Measurements from ENCODE around the gene SIAH1.
"Not testable (repeated sequence)": the region's sequence is repeated elsewhere in the genome, so short reads cannot be mapped to it uniquely, and the experiment has no call there.

SIAH1 gene, protein sequence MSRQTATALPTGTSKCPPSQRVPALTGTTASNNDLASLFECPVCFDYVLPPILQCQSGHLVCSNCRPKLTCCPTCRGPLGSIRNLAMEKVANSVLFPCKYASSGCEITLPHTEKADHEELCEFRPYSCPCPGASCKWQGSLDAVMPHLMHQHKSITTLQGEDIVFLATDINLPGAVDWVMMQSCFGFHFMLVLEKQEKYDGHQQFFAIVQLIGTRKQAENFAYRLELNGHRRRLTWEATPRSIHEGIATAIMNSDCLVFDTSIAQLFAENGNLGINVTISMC

GRCh38 chr16:48385253-48386150, at the start of gene SIAH1:
Gene SIAH1 (minus strand): TSS chr16:48385413. CDS start chr16:48362428, 22,985 bp downstream.
- no peaks in the 10 kb centered on the region for H3K9me3 ChIP-seq (ENCODE audit: control insufficient read depth, insufficient read depth, low read length)

DNA sequence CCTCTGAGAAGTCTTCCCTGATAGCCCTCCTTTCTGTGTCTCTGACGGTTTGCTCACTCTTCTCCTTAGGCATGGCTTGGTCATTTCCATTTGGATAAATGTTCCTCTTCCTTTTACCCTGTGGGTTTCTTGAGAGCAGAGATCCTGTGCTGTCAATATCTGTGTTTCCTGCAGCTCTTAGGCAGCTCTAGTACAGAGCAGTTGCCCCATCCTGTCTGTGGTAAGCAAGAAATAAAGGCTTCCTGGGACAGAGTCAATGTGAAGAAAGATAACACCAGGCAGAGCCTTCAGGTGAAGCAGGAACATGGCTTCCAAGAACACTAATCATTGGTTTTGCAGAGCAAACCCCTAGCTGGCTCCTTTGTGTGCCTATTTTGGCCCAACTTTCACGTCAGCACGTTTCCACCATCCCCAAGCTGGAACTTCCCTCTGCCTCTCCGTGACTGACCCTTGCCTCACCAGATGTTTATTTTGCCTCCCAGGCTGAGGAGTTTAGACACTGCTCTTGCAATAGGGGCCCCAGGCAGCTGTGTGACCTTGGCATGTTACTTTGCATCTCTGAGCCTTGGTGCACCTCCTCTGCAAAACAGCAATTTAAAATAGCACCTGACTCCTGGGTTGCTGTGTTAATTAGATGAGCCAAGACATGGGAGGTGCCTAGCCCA, 49.6 kb upstream of the SIAH1 start:
- Histone ChIP-seq H3K4me1 (ENCODE audit: insufficient read depth, low read length) (peaks cover 4% of the 10 kb centered on the region; the same call in 1 of the 2 replicates), H3K9ac (ENCODE audit: low read depth, low read length) (no peak overlapping the region), H3K9me3 (ENCODE audit: control insufficient read depth, insufficient read depth, low read length) (no peaks in the 10 kb centered on the region), H3K36me3 (ENCODE audit: insufficient read depth, low read length) (no peaks in the 10 kb centered on the region)

More at GRCh38 chr16:48385253-48386150, at the start of gene SIAH1:
- no peaks in the 10 kb centered on the region for H3K36me3 ChIP-seq (ENCODE audit: insufficient read depth, low read length)
- H3K4me1 ChIP-seq (ENCODE audit: insufficient read depth, low read length): peaks cover 7% of the 10 kb centered on the region; the same call in 1 of the 2 replicates
- peak within 1 kb of the TSS; percentile 86 for H3K9ac ChIP-seq (ENCODE audit: low read depth, low read length)

DNA sequence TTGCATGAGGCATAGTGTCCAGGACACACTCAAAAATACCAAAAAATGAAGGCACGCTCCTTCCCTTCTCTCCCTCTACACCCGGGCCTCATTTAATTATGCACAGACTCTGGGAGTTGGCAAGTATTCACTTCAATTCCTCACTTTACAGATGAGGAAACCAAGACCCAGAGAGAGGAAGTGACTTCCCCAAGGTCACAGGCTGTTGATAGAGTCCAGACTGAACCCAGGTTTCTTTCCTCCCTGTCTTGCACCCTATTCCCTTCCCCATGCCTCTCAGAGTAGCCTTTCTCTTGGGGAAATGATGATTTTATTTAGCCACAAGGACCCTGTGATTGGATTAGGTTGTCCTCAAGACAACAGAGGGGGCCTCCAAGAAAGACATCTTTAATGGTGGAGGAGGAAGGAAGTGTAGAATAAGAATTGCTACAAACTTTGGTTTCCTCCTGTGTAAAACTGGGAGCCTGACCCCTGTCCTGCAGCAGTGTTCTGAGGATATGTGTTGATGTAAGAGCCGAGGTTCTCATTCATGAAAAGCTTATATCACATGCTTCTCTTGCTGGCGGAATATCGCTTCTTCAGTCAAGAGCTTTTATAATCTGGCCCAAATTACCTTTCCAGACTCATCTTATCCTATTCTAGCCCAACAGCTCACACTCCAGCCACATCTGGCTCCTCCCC, 48.8 kb upstream of the SIAH1 start:
- H3K9ac ChIP-seq (ENCODE audit: low read depth, low read length): no peak overlapping the region
- H3K36me3 ChIP-seq (ENCODE audit: insufficient read depth, low read length): no peaks in the 10 kb centered on the region
- H3K4me1 ChIP-seq (ENCODE audit: insufficient read depth, low read length): peaks cover 4% of the 10 kb centered on the region; the same call in 1 of the 2 replicates
- no peaks in the 10 kb centered on the region for H3K9me3 ChIP-seq (ENCODE audit: control insufficient read depth, insufficient read depth, low read length)

DNA sequence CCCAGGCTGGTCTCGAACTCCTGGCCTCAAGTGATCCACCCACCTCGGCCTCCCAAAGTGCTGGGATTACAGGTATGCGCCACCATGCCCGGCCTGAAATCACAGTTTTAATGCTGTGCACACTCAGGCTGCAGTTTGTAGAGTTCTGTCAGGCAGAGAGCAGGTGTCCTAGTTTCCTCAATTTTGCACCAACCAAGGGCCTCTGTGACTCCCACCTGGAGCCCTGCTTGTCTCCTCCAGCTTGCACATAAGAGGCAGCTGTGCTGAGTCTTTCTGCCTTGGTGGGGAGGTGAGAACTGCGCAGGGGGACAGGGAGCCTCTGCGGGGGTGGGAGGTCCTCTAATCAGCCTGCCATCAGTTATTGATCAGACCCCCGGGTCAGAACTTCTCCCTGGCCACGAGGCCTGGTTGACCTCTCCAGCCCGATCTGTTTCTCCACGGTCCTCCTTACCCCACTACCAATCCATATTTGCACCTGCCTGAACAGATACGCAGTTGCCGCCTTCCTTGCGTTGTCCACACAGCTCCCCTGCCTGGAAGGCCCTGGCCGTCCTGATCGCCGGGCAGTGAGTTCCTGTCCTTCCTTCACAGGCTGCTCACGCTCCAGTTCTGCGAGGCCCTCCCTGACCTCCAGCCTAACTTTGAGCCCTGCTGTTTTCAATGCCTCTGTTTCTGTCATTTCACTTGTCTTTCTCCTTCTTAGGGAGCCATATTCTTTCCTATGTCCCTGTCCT, 48.1 kb upstream of the SIAH1 start:
- Histone ChIP-seq H3K4me1 (ENCODE audit: insufficient read depth, low read length) (peaks cover 4% of the 10 kb centered on the region; the same call in 1 of the 2 replicates), H3K9me3 (ENCODE audit: control insufficient read depth, insufficient read depth, low read length) (no peaks in the 10 kb centered on the region), H3K36me3 (ENCODE audit: insufficient read depth, low read length) (no peaks in the 10 kb centered on the region), H3K9ac (ENCODE audit: low read depth, low read length) (no peak overlapping the region)

DNA sequence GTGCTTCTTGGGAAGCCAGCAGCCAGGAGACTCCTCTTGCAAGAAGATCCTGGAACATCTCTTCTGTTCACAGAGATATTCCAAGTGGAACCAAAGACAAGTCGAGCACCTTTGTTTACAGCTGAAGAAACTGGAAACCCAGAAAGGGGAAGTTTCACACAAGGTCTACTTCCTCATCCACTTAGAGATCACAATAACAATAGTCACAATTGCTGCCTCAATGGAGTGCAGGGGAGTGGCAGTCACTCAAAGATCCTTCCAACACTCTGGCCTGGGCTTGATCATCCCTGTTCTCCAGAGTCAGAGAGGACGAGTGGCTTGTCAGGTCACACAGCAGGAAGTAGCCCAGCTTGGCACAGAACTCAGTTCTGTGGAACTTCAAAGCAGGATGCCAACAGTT, 46.9 kb upstream of the SIAH1 start:
- Histone ChIP-seq H3K9me3 (ENCODE audit: control insufficient read depth, insufficient read depth, low read length) (no peaks in the 10 kb centered on the region), H3K9ac (ENCODE audit: low read depth, low read length) (no peak overlapping the region), H3K36me3 (ENCODE audit: insufficient read depth, low read length) (no peaks in the 10 kb centered on the region), H3K4me1 (ENCODE audit: insufficient read depth, low read length) (peaks cover 4% of the 10 kb centered on the region; the same call in 1 of the 2 replicates)

DNA sequence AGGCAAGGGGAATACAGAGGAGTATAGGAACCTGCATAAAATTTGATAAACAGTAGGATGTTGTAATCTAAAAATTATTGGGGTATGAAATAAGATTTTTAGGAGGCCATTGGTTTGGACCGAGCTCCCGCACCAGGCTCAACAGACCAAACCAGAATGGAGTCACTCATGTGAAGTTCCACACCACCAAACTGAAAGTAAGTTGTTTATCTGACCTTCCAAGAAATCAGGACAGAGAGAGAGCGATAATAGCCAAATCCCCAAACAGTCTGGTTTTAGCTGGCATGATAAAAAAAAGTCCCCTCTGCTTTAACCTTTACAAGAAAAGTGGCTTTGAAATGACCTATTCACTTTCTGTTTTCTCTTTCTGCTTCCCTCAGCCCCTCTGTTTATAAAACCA, 45.7 kb upstream of the SIAH1 start:
- Histone ChIP-seq H3K9ac (ENCODE audit: low read depth, low read length) (no peak overlapping the region), H3K4me1 (ENCODE audit: insufficient read depth, low read length) (peaks cover 4% of the 10 kb centered on the region; the same call in 1 of the 2 replicates), H3K9me3 (ENCODE audit: control insufficient read depth, insufficient read depth, low read length) (no peaks in the 10 kb centered on the region), H3K36me3 (ENCODE audit: insufficient read depth, low read length) (no peaks in the 10 kb centered on the region)

DNA sequence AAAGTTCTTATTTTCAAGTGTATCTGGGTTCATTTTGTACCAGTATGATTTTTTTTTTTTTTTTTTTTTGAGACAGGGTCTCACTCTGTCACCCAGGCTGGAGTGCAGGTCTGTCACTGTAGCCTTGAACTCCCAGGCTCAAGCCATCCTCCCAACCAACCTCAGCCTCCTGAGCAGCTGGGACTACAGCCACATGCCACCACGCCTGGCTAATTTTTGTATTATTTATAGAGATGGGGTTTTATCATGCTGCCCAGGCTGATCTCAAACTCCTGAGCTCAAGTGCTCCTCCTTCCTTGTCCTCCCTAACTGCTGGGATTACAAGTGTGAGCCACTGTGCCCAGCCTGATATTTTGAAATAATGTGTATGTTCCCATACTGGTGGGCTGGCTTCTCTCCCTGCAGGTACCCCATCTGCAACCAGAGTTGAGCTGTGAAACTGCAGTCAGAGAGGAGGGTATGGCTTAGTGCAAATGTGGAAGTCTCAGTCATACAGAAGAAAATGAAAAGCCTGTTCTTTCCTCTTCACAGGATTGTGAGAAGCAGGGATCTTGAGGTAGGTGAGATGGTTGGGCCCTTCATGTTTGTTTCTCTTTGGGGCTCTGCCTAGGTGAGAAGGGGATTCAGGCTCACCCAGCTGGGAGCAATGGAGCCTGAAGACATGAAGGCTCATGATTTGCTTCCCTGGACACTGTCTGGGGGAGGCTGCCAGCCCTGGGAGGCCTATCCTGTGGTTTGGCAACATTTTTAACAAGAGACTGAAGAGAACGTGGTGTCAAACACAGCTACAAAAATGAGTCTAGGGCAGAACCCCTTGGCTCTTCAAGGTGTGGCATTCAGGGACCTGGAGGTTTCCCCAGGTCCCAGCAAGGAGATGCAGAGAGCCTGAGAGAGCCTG, 41.3 kb upstream of the SIAH1 start:
- no peaks in the 10 kb centered on the region for H3K36me3 ChIP-seq (ENCODE audit: insufficient read depth, low read length)
- no peak overlapping the region for H3K9ac ChIP-seq (ENCODE audit: low read depth, low read length)
- H3K9me3 ChIP-seq (ENCODE audit: control insufficient read depth, insufficient read depth, low read length): no peaks in the 10 kb centered on the region
- no peaks in the 10 kb centered on the region for H3K4me1 ChIP-seq (ENCODE audit: insufficient read depth, low read length)

DNA sequence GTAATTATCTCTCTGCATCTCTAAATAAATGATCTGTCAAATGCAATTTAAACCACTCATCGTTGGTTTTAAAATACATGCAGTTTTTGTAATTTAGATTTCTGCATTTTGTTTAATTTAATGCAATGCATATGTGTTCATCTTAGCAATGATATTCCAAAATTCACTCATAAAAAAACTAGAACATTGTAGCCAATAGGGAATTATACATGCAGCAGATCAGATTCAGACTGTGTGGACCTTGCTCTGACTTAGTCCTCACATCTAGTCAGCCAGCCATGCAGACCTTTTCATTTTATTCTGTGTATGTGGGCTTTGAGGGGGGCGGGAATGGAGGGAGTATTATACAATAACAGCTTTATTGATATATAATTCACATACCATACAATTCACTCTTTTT, 37.3 kb upstream of the SIAH1 start:
- H3K9me3 ChIP-seq (ENCODE audit: control insufficient read depth, insufficient read depth, low read length): peaks cover 5% of the 10 kb centered on the region; the same call in 1 of the 2 replicates
- no peaks in the 10 kb centered on the region for H3K36me3 ChIP-seq (ENCODE audit: insufficient read depth, low read length)
- H3K4me1 ChIP-seq (ENCODE audit: insufficient read depth, low read length): no peaks in the 10 kb centered on the region
- no peak overlapping the region for H3K9ac ChIP-seq (ENCODE audit: low read depth, low read length)

GRCh38 chr16:48421741-48422140, 36.5 kb upstream of the SIAH1 start:
- no peaks in the 10 kb centered on the region for H3K36me3 ChIP-seq (ENCODE audit: insufficient read depth, low read length)
- no peaks in the 10 kb centered on the region for H3K4me1 ChIP-seq (ENCODE audit: insufficient read depth, low read length)
- H3K9ac ChIP-seq (ENCODE audit: low read depth, low read length): no peak overlapping the region
- peaks cover 5% of the 10 kb centered on the region; the same call in 1 of the 2 replicates for H3K9me3 ChIP-seq (ENCODE audit: control insufficient read depth, insufficient read depth, low read length)

DNA sequence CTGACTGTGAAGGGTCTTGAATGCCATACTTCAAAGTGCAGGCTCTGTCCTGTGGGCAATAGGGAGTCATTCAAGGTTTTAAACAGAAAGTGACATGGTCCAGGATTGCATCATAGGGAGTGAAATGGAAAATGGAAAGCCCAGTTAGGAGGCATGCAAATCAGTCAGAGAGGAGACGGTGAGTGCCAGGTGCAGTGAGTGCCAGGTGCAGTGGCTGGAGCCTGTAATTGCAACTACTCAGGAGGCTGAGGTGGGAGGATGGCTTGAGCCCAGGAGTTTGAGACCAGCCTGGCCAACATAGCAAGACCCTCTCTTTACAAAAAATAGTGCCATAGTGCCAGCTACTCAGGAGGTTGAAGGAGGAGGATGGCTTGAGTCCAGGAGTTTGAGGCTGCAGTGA, 35.2 kb upstream of the SIAH1 start:
- Histone ChIP-seq H3K9me3 (ENCODE audit: control insufficient read depth, insufficient read depth, low read length) (peaks cover 5% of the 10 kb centered on the region; the same call in 1 of the 2 replicates), H3K36me3 (ENCODE audit: insufficient read depth, low read length) (no peaks in the 10 kb centered on the region), H3K9ac (ENCODE audit: low read depth, low read length) (no peak overlapping the region), H3K4me1 (ENCODE audit: insufficient read depth, low read length) (no peaks in the 10 kb centered on the region)

GRCh38 chr16:48416617-48417016, 31.4 kb upstream of the SIAH1 start:
- H3K9me3 ChIP-seq (ENCODE audit: control insufficient read depth, insufficient read depth, low read length); H3K9ac ChIP-seq (ENCODE audit: low read depth, low read length); H3K4me1 ChIP-seq (ENCODE audit: insufficient read depth, low read length); H3K36me3 ChIP-seq (ENCODE audit: insufficient read depth, low read length): not testable (repeated sequence)

DNA sequence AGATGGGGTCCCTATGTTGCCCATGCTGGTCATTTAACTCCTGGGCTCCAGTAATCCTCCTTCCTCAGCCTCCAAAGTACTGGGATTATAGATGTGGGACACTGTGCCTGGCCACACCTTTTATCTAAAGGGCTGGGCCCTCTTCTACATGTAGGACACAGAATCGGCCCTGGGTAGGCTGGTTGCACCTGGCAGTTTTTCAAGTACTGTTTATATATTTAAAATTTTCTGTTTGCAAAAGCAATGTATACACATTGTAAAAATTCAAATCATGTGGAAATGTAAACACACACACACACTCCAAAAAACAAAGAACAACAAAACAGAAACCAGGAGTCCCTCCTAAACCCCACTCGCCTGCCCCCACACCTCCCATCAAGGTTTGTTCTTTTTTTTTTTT, 28.1 kb upstream of the SIAH1 start:
- Histone ChIP-seq H3K4me1 (ENCODE audit: insufficient read depth, low read length) (no peaks in the 10 kb centered on the region; the same call in 1 of the 2 replicates), H3K9ac (ENCODE audit: low read depth, low read length) (no peak overlapping the region), H3K36me3 (ENCODE audit: insufficient read depth, low read length) (no peaks in the 10 kb centered on the region)

More for the DNA sequence above, 28.1 kb upstream of the SIAH1 start:
- peaks cover 5% of the 10 kb centered on the region; the same call in 1 of the 2 replicates for H3K9me3 ChIP-seq (ENCODE audit: control insufficient read depth, insufficient read depth, low read length)

Data from ES-I3 (cell line).